ENCODE data around the gene XBP1. TPM values are rescaled to one million over a fixed set of nuclear protein-coding genes. Genes with fewer than 3 reads are reported as not detected.
A peak's percentile ranks its signal among the peaks of the same experiment; 100 is the strongest.
"Not testable (repeated sequence)": the region's sequence is repeated elsewhere in the genome, so short reads cannot be mapped to it uniquely, and the experiment has no call there.

XBP1 gene
- total RNA-seq, 1 donor from 2014 or later, result 255 TPM

- no peaks in the 10 kb centered on the region for H3K27me3 ChIP-seq
- intact Hi-C loops (cut with DNase I), result loop anchor here (5.0 kb wide), 1 partner anchor 228 kb away; no protein-coding TSS in a partner anchor
- DNase-seq, result no peak
- H3K4me3 ChIP-seq, result no peak overlapping the region
- ATAC-seq, result no peak
- peaks cover 11% of the 10 kb centered on the region for H3K4me1 ChIP-seq
- no peaks in the 10 kb centered on the region for H3K9me3 ChIP-seq
- no peaks in the 10 kb centered on the region for H3K36me3 ChIP-seq
- H3K27ac ChIP-seq, result no peak overlapping the region
- no peak for TF ChIP-seq CTCF (IDR thresholded peaks at IDR 0.05)
Measured at GRCh38 chr22:28830441-28830840, 30.1 kb upstream of the XBP1 start.

GRCh38 chr22:28829358-28830181 lies 29.2 kb upstream of the XBP1 start:
- Histone ChIP-seq H3K36me3 (no peaks in the 10 kb centered on the region), H3K9me3 (no peaks in the 10 kb centered on the region), H3K4me1 (peaks cover 11% of the 10 kb centered on the region), H3K27me3 (no peaks in the 10 kb centered on the region), H3K27ac (no peak overlapping the region), H3K4me3 (no peak overlapping the region)
- peak; percentile 98 for ATAC-seq
- peak; percentile 83 for DNase-seq
- TF ChIP-seq CTCF (IDR thresholded peaks at IDR 0.05), result peak; percentile 99
- intact Hi-C loops (cut with DNase I), result loop anchor here (5.0 kb wide), 1 partner anchor 227 kb away; no protein-coding TSS in a partner anchor

DNA sequence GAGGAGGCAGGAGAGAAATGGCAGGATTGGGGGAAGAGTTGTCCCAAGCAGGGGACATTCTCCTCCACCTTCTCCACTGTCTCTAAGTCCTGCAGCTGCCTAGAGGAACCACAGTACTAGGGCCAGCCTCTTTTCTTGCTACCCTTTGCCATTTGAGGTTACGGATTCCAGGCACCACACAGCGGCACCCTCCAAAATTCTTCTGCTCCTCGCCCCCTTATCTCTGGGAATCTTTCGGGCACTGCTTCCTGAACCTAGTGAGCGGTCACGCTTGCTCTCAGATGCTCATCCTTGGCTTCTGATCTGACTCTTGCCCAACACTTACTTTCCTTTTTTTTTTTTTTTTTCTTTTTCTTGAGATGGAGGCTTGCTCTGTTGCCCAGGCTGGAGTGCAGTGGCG lies 26.6 kb upstream of the XBP1 start:
- no peak overlapping the region for H3K27ac ChIP-seq
- ATAC-seq (no peak), DNase-seq (no peak)
- H3K27me3 ChIP-seq, result no peaks in the 10 kb centered on the region
- no peak overlapping the region for H3K4me3 ChIP-seq
- H3K9me3 ChIP-seq, result no peaks in the 10 kb centered on the region
- no peaks in the 10 kb centered on the region for H3K36me3 ChIP-seq
- peaks cover 11% of the 10 kb centered on the region for H3K4me1 ChIP-seq
- TF ChIP-seq CTCF (IDR thresholded peaks at IDR 0.05), result no peak
- intact Hi-C loops (cut with DNase I), result no loop called here

GRCh38 chr22:28826430-28826829 lies 26.1 kb upstream of the XBP1 start:
- ATAC-seq; H3K36me3 ChIP-seq; H3K4me3 ChIP-seq; DNase-seq; H3K27me3 ChIP-seq; intact Hi-C loops (cut with DNase I); H3K27ac ChIP-seq; H3K9me3 ChIP-seq: not testable (repeated sequence)
- peaks cover 11% of the 10 kb centered on the region for H3K4me1 ChIP-seq

GRCh38 chr22:28824455-28824854 lies 24.1 kb upstream of the XBP1 start:
- H3K36me3 ChIP-seq; H3K4me3 ChIP-seq; DNase-seq; H3K9me3 ChIP-seq; H3K27me3 ChIP-seq; ATAC-seq; intact Hi-C loops (cut with DNase I); H3K27ac ChIP-seq: not testable (repeated sequence)
- H3K4me1 ChIP-seq, result peaks cover 11% of the 10 kb centered on the region

- H3K36me3 ChIP-seq, result no peaks in the 10 kb centered on the region
- no peak for DNase-seq
- no peaks in the 10 kb centered on the region for H3K9me3 ChIP-seq
- H3K27me3 ChIP-seq, result no peaks in the 10 kb centered on the region
- ATAC-seq, result peak; percentile 34
- no peak overlapping the region for H3K4me3 ChIP-seq
- H3K27ac ChIP-seq, result no peak overlapping the region
- intact Hi-C loops (cut with DNase I), result no loop called here
- TF ChIP-seq CTCF (IDR thresholded peaks at IDR 0.05), result no peak
- peaks cover 16% of the 10 kb centered on the region for H3K4me1 ChIP-seq
Measured at GRCh38 chr22:28822930-28823551, 22.7 kb upstream of the XBP1 start.
